Suppressor macrophage (primary cell): ENCODE results near the gene LRCH4.
"Not testable (repeated sequence)": the region's sequence is repeated elsewhere in the genome, so short reads cannot be mapped to it uniquely, and the experiment has no call there.

ENCODE experiments used
- DNase-seq, 4 experiments: peaks; one replicate each; pipeline ENCODE4 v3.0.0-alpha.2; 2020 to 2022

LRCH4 gene

GRCh38 chr7:100544386-100544785 lies 41.5 kb downstream of the LRCH4 start:
- DNase-seq, result no peak

- DNase-seq, result no peak
Measured at GRCh38 chr7:100543586-100543985, 42.3 kb downstream of the LRCH4 start.

DNA sequence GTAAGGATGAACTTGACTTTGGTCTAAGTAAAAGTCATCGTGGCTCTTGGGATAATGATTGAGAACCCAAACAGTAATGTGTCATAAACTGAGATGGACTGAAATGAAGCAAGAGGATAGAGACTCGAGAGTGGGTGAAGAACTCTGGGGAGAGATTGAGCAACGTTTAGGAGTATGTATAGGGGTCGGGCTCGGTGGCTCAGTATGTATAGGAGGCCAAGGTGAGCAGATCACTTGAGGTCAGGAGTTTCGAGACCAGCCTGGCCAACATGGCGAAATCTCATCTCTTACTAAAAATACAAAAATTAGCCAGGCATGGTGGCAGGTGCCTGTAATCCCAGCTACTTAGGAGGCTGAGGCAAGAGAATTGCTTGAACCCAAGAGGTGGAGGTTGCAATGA lies 44.6 kb downstream of the LRCH4 start:
- DNase-seq, result peak in 3 of 4 experiments; percentile 10 to 46 (median 36)

- DNase-seq, result no peak
Measured at GRCh38 chr7:100540073-100540723, 45.7 kb downstream of the LRCH4 start.

DNA sequence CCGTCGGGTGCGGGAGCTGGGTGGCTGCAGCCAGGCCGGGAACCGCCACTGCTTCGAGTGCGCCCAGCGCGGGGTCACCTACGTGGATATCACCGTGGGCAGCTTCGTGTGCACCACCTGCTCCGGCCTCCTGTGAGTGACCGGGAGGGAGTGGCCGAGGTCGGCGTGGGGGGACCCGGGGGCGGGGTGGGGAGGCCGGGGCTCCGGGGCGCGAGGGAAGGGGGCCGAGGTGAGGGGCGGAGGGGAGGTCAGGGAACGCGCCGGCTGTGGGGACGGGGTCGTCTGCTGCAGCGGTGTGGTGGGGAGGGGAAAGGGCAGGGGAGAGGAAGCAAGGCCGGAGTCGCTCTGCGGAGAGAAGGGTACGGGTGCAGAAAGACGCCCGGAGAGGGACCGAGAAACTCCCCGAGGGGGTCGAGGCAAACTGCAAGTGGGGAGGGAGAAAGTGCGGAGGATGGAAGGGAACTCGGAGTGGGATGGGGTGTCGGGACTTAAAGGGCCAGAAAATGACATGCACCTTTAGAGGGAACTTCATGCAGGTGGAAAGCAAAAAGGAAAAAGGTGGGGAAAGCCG lies 46.4 kb downstream of the LRCH4 start:
- peak in 1 of 4 experiments; percentile 32 for DNase-seq

GRCh38 chr7:100538654-100539435 lies 47.1 kb downstream of the LRCH4 start, which contains the start of gene AGFG2:
TSS of gene AGFG2 (plus strand) at chr7:100539203. CDS start at chr7:100539347, 144 bp downstream.
- peak; percentile 100 for DNase-seq

DNA sequence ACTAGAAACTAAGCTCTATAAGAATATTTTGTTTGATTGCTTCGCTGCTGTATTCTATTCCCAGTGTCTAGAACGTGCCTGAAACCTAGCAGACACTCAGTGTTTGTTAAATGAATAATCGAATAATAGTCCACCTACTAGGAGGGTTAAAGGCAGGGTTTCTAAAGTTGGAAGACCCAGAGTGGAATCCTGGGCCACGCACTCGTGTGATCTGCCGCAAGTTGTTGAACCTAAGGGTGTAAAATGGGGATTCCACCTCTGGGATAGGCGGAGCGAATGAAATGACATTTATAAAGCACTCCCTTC lies 47.6 kb downstream of the LRCH4 start:
- DNase-seq, result no peak

DNA sequence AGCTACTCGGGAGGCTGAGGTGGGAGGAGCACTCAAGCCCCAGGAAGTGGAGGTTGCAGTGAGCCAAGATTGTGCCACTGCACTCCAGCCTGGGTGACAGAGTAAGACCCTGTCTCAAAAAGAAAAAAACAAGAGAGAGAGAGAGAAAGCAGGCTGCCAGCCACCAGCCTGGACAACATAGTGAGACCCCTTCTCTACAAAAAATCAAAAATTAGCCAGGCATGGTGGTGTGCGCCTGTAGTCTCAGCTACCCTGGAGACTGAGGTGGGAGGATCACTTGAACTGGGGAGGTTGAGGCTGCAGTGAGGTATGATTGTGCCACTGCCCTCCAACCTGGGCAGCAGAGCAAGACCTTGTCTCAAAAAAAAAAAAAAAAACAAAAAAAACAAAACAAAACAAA lies 49.2 kb downstream of the LRCH4 start:
- not testable (repeated sequence) for DNase-seq

DNA sequence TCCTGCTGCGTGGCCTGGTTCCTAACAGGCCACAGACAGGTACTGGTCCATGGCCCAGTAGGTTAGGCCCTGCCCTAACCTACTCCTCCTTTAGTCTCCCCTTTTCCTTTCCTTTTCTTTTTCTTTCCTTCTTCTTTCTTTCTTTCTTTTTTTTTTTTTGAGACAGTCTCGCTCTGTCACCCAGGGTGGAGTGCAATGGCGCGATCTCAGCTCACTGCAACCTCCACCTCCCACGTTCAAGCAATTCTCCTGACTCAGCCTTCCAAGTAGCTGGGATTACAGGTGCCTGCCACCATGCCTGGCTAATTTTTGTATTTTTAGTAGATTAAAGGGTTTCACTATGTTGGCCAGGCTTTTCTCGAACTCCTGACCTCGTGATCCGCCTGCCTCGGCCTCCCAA lies 49.9 kb downstream of the LRCH4 start:
- not testable (repeated sequence) for DNase-seq

DNA sequence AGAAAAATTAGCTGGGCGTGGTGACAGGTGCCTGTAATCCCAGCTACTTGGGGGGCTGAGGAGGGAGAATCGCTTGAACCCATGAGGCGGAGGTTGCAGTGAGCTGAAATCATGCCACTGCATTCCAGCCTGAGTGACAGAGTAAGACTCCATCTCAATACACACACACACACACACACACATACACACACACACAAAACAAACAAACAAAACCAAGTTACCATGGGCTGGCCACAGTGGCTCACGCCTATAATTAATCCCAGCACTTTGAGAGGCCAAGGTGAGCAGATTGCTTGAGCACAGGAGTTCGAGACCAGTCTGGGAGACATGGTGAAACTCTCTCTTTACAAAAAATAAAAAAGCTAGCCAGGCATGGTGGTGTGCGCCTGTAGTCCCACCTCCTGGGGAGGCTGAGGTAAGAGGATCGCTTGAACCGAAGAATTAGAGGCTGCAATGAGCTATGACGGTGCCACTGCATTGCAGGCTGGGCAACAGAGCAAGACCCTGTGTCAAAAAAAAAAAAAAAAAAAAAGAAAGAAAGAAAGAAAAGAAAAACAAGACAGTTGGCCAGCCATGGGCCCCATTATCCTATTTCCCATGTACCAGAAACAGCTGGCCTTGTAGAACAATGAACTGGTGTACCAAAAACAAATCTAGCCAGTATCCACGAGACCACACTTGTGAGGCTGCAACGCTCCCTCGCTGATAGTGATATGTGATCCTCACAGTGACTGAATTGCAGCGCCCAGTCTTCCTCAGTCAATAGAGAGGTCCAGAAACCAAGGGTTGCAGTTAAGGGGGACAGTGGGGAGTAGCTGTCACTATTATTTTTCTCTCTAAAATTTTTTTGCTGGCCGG lies 53.5 kb downstream of the LRCH4 start:
- DNase-seq, result no peak

GRCh38 chr7:100528108-100528866 lies 57.6 kb downstream of the LRCH4 start:
- not testable (repeated sequence) for DNase-seq
